IMR-90 (cell line): ENCODE measurements around the gene KLHL8. TPM values are rescaled to one million over a fixed set of nuclear protein-coding genes. Genes with fewer than 3 reads are reported as not detected.

ENCODE experiments used
- ATAC-seq: fragments of 200-7000 bp; cut with Tn5 transposase; 2 replicates; pipeline ENCODE4 v1.9.1; 2020; ENCODE audit warnings: low read depth, mild to moderate bottlenecking, moderate library complexity
- BruUV-seq: library from RNA; stranded (reverse); fragments of 400-500 nt; replicated peaks from 2 replicates; lab custom pipeline; 2021; lab: Mats Ljungman, UMichigan
- CTCF ChIA-PET: fragments of 300-600 bp; formaldehyde crosslinking; extraction: SDS; loops from one replicate; lab custom pipeline; 2021; ENCODE audit warnings: antibody characterized with exemption; lab: Yijun Ruan, JAX
- POLR2A ChIA-PET: fragments of 300-600 bp; sonication (Branson Sonifier 250); formaldehyde crosslinking; loops from one replicate; lab custom pipeline; 2022; ENCODE audit warnings: antibody characterized with exemption; ENCODE audit not compliant: unreplicated experiment; lab: Charles Lee
- DNase-seq: peaks from one replicate; pipeline ENCODE4 v3.0.0; 2013
- H2AFZ ChIP-seq: replicated peaks from 2 replicates; pipeline ENCODE3; 2013; ENCODE audit warnings: low read length, mild to moderate bottlenecking; ENCODE audit not compliant: poor library complexity
- H2AK5ac ChIP-seq: 2 replicates; pipeline ENCODE4 v1.6.1; 2013; ENCODE audit warnings: low read depth, low read length, inconsistent platforms
- H2AK9ac ChIP-seq: replicated peaks from 2 replicates; pipeline ENCODE3; 2013; ENCODE audit warnings: mild to moderate bottlenecking, low read depth, low read length, moderate library complexity; ENCODE audit not compliant: poor library complexity
- H2BK120ac ChIP-seq: 2 replicates; pipeline ENCODE4 v1.6.1; 2013; ENCODE audit warnings: low read depth, low read length, inconsistent platforms
- H2BK15ac ChIP-seq: 3 replicates; pipeline ENCODE4 v1.6.1; 2013; ENCODE audit warnings: low read depth, low read length, inconsistent platforms
- H2BK20ac ChIP-seq: 2 replicates; pipeline ENCODE4 v1.6.1; 2013; ENCODE audit warnings: low read depth, mild to moderate bottlenecking, inconsistent platforms, low read length, moderate library complexity
- H2BK5ac ChIP-seq: 2 replicates; pipeline ENCODE4 v1.6.1; 2013; ENCODE audit warnings: mild to moderate bottlenecking, low read depth, low read length, inconsistent platforms; ENCODE audit not compliant: poor library complexity, severe bottlenecking
- H3K14ac ChIP-seq: replicated peaks from 2 replicates; pipeline ENCODE4 v1.6.1; 2013; ENCODE audit warnings: low read depth, low read length, inconsistent platforms
- H3K18ac ChIP-seq: 2 replicates; pipeline ENCODE4 v1.6.1; 2013; ENCODE audit warnings: low read depth, low read length, control low read depth
- H3K23ac ChIP-seq: 2 replicates; pipeline ENCODE4 v1.6.1; 2013; ENCODE audit warnings: low read depth, low read length, inconsistent platforms
- H3K27ac ChIP-seq: 2 replicates; pipeline ENCODE4 v1.5.1; 2013; ENCODE audit warnings: mild to moderate bottlenecking, control low read depth, low read length; ENCODE audit not compliant: insufficient read depth
- H3K27me3 ChIP-seq: 2 replicates; pipeline ENCODE4 v1.6.1; 2013; ENCODE audit warnings: low read length; ENCODE audit not compliant: control insufficient read depth, insufficient read depth
- H3K36me3 ChIP-seq: 2 replicates; pipeline ENCODE4 v1.6.1; 2013; ENCODE audit warnings: low read length, mixed read lengths; ENCODE audit not compliant: control insufficient read depth, insufficient read depth
- H3K4ac ChIP-seq: 2 replicates; pipeline ENCODE4 v1.6.1; 2013; ENCODE audit warnings: low read depth, low read length, inconsistent platforms
- H3K4me1 ChIP-seq: 2 replicates; pipeline ENCODE4 v1.6.1; 2013; ENCODE audit warnings: low read length, mixed read lengths; ENCODE audit not compliant: control insufficient read depth, insufficient read depth
- H3K4me2 ChIP-seq: 2 replicates; pipeline ENCODE4 v1.6.1; 2013; ENCODE audit warnings: low read depth, mild to moderate bottlenecking, control low read depth, low read length, moderate library complexity
- H3K4me3 ChIP-seq: 2 replicates; pipeline ENCODE4 v1.5.1; 2013; ENCODE audit warnings: low read depth, mild to moderate bottlenecking, control low read depth, low read length, moderate library complexity; ENCODE audit not compliant: insufficient read depth
- H3K56ac ChIP-seq: 2 replicates; pipeline ENCODE4 v1.6.1; 2013; ENCODE audit warnings: low read length, inconsistent platforms; ENCODE audit not compliant: insufficient read depth; ENCODE audit errors: extremely low read depth
- H3K79me1 ChIP-seq, 2 experiments: 2 replicates each; pipeline ENCODE4 v1.6.1; 2013; ENCODE audit warnings: low read length in 2 of 2, inconsistent platforms in 1 of 2, low read depth in 1 of 2
- H3K9ac ChIP-seq: 2 replicates; pipeline ENCODE4 v1.6.1; 2013; ENCODE audit warnings: low read depth, low read length, control low read depth
- H3K9me1 ChIP-seq: 2 replicates; pipeline ENCODE4 v1.6.1; 2013; ENCODE audit warnings: low read length, inconsistent platforms; ENCODE audit not compliant: insufficient read depth
- H3K9me3 ChIP-seq: 2 replicates; pipeline ENCODE4 v1.6.1; 2013; ENCODE audit warnings: low read length; ENCODE audit not compliant: control insufficient read depth, insufficient read depth
- H4K20me1 ChIP-seq: 2 replicates; pipeline ENCODE4 v1.6.1; 2013; ENCODE audit warnings: low read length, inconsistent platforms; ENCODE audit not compliant: insufficient read depth
- H4K5ac ChIP-seq: 2 replicates; pipeline ENCODE4 v1.6.1; 2013; ENCODE audit warnings: mild to moderate bottlenecking, low read depth, low read length, control low read depth
- H4K8ac ChIP-seq, 2 experiments: 2 replicates each; pipeline ENCODE4 v1.6.1; 2013; ENCODE audit warnings: low read depth in 2 of 2, low read length in 2 of 2, control low read depth in 1 of 2, inconsistent platforms in 1 of 2
- H4K91ac ChIP-seq: 2 replicates; pipeline ENCODE4 v1.6.1; 2013; ENCODE audit warnings: low read depth, low read length, inconsistent platforms; ENCODE audit not compliant: insufficient read depth
- BHLHE40 ChIP-seq: fragments of 150-350 bp; IDR thresholded peaks from 2 replicates; pipeline ENCODE4 v1.6.1; 2016; ENCODE audit warnings: mild to moderate bottlenecking, low read depth, low read length
- CEBPB ChIP-seq: IDR thresholded peaks from 2 replicates; pipeline ENCODE4 v1.6.1; 2012; ENCODE audit warnings: low read depth, low read length, improper control_type of control experiment
- CHD1 ChIP-seq: IDR thresholded peaks from 2 replicates; pipeline ENCODE4 v1.6.1; 2012; ENCODE audit warnings: low read depth, low read length, improper control_type of control experiment
- CTCF ChIP-seq: conservative IDR thresholded peaks from 2 replicates; pipeline ENCODE4 v1.5.1; 2012; ENCODE audit warnings: mild to moderate bottlenecking, low read depth, low read length, improper control_type of control experiment
- FOS ChIP-seq: fragments of 150-350 bp; IDR thresholded peaks from 2 replicates; pipeline ENCODE4 v1.6.1; 2016; ENCODE audit warnings: low read depth, low read length
- MAFK ChIP-seq: IDR thresholded peaks from 2 replicates; pipeline ENCODE4 v1.6.1; 2012; ENCODE audit warnings: low read depth, low read length, improper control_type of control experiment
- MAZ ChIP-seq: IDR thresholded peaks from 2 replicates; pipeline ENCODE4 v1.6.1; 2012; ENCODE audit warnings: low read depth, mild to moderate bottlenecking, low read length, improper control_type of control experiment, moderate library complexity, borderline replicate concordance
- MXI1 ChIP-seq: IDR thresholded peaks from 2 replicates; pipeline ENCODE4 v1.6.1; 2012; ENCODE audit warnings: low read depth, mild to moderate bottlenecking, low read length, moderate library complexity, borderline replicate concordance
- NFE2L2 ChIP-seq: fragments of 150-350 bp; IDR thresholded peaks from 2 replicates; pipeline ENCODE4 v1.6.1; 2016; ENCODE audit warnings: low read depth, mild to moderate bottlenecking, low read length
- POLR2A ChIP-seq: IDR thresholded peaks from 2 replicates; pipeline ENCODE4 v1.6.1; 2012; ENCODE audit warnings: mild to moderate bottlenecking, low read depth, low read length
- RAD21 ChIP-seq: IDR thresholded peaks from 2 replicates; pipeline ENCODE4 v1.6.1; 2012; ENCODE audit warnings: low read length, improper control_type of control experiment
- RCOR1 ChIP-seq: IDR thresholded peaks from 2 replicates; pipeline ENCODE4 v1.6.1; 2012; ENCODE audit warnings: mild to moderate bottlenecking, low read length, improper control_type of control experiment; ENCODE audit not compliant: insufficient replicate concordance
- RFX5 ChIP-seq: IDR thresholded peaks from 2 replicates; pipeline ENCODE4 v1.8.0; 2012; ENCODE audit warnings: low read depth, mild to moderate bottlenecking, low read length, moderate library complexity
- SMC3 ChIP-seq: fragments of 150-350 bp; IDR thresholded peaks from 2 replicates; pipeline ENCODE4 v1.6.1; 2016; ENCODE audit warnings: low read depth, mild to moderate bottlenecking, antibody characterized with exemption, low read length, moderate library complexity
- USF2 ChIP-seq: fragments of 150-350 bp; IDR thresholded peaks from 2 replicates; pipeline ENCODE4 v1.6.1; 2017; ENCODE audit warnings: mild to moderate bottlenecking, antibody characterized with exemption, low read length, low read depth
- WGBS, 2 experiments: methylation state at CpG; one replicate each; pipeline versions ENCODE4 v1.1.5 to v1.1.7; 2013; ENCODE audit warnings: missing lambda C conversion rate in 2 of 2; ENCODE audit not compliant: insufficient read length in 1 of 2; ENCODE audit errors: extremely low coverage in 2 of 2; 5-methylcytosine and 5-hydroxymethylcytosine counted together
- dilution Hi-C: fragments of 300-500 bp; cut with HindIII; formaldehyde crosslinking; loops from one replicate; pipeline ENCODE4 v1.14.3; 2018; ENCODE audit warnings: low sequenced_read_pairs; ENCODE audit not compliant: unreplicated experiment
- in situ Hi-C: fragments of 300-500 bp; cut with MboI; formaldehyde crosslinking; loops from 3 replicates; pipeline ENCODE4 v1.14.3; 2019; ENCODE audit warnings: low sequenced_read_pairs, inconsistent platforms, mixed read lengths
- intact Hi-C: fragments of 100-400 bp; cut with micrococcal nuclease; formaldehyde crosslinking; loops from 2 replicates; pipeline ENCODE4 v1.10.0; 2022
- polyA plus RNA-seq, 3 experiments: library from polyadenylated mRNA; depleted of rRNA; stranded (reverse); fragments of >200 nt; gene quantifications; 2 replicates each; pipeline ENCODE4 v1.2.3, GENCODE V29; 2012; ENCODE audit warnings: low replicate concordance in 1 of 3
- total RNA-seq: library from RNA; depleted of rRNA; stranded (reverse); fragments of >200 nt; gene quantifications from 2 replicates; pipeline ENCODE4 v1.2.3, GENCODE V29; 2012

Gene KLHL8
- total and polyA plus RNA-seq, 2 of the 4 experiments (the other 2 are of a cell fraction) = 3.1 to 9.5 TPM

DNA sequence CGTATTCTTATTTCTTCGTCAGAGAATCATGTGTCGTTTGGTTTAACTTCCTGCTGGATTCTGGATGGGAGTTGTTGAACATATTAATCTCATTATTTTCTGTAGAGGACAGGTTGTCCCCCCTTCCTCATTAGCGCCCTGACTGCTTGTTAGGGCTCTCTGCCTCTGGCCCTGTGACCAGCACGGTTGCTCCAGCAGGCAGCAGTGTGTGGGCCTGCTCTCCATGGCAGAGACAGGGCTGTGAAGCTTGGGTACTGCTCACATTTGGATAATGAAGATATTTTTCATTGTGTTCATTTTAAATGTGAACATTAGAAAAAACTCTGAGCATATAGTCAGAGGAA, 102.7 kb downstream of the KLHL8 start:
- Histone ChIP-seq H3K56ac (no peak overlapping the region), H3K4me2 (no peak overlapping the region), H2BK120ac (no peak overlapping the region), H3K18ac (no peak overlapping the region), H2BK5ac (peak overlapping the region; percentile 25), H2AK5ac (no peak overlapping the region), H4K8ac (no peak overlapping the region), H2BK15ac (no peak overlapping the region), H3K79me1 (peaks cover 39 to 47% of the 10 kb centered on the region in 2 experiments), H4K5ac (peak overlapping the region; percentile 62; the same call in 1 of the 2 replicates), H4K20me1 (no peaks in the 10 kb centered on the region), H4K91ac (no peak overlapping the region), H3K4me1 (peaks cover 28% of the 10 kb centered on the region), H3K9me3 (no peaks in the 10 kb centered on the region), H2BK20ac (no peak overlapping the region), H2AFZ (no peak overlapping the region), H3K4me3 (no peak overlapping the region), H3K27ac (peak overlapping the region; percentile 67; the same call in 1 of the 2 replicates), H3K27me3 (no peaks in the 10 kb centered on the region), H3K14ac (no peak overlapping the region), H3K36me3 (peaks cover 19% of the 10 kb centered on the region), H3K23ac (no peak overlapping the region), H3K4ac (no peak overlapping the region), H2AK9ac (no peak overlapping the region), H3K9ac (no peak overlapping the region), H3K9me1 (peaks cover 18% of the 10 kb centered on the region)
- no CpG with 5 or more reads among the region's 5 CpGs for WGBS, 2 experiments
- CTCF ChIA-PET = interaction anchor here (0.8 kb wide), 1 partner anchor 118 kb away, joined by 4 read pairs; no protein-coding TSS in a partner anchor
- in situ Hi-C loops (loop anchor here (25.0 kb wide), 1 partner anchor 630 kb away; no protein-coding TSS in a partner anchor), dilution Hi-C loops (no loop called here), intact Hi-C loops (loop anchor here (5.0 kb wide), 1 partner anchor 175 kb away; no protein-coding TSS in a partner anchor)
- ATAC-seq (no peak), DNase-seq (no peak)
- POLR2A ChIA-PET = no interaction called here
- no TSS peak for BruUV-seq
- no peak for TF ChIP-seq NFE2L2
- no peak for TF ChIP-seq CTCF
- no peak for TF ChIP-seq MXI1
- TF ChIP-seq FOS = no peak
- no peak for TF ChIP-seq MAZ
- no peak for TF ChIP-seq RFX5
- TF ChIP-seq BHLHE40 = no peak
- TF ChIP-seq RCOR1 = no peak
- TF ChIP-seq USF2 = no peak
- TF ChIP-seq CHD1 = no peak
- no peak for TF ChIP-seq POLR2A
- TF ChIP-seq RAD21 = no peak
- TF ChIP-seq MAFK = no peak
- no peak for TF ChIP-seq CEBPB
- no peak for TF ChIP-seq SMC3
